KMS-11 (cell line): ENCODE measurements around the gene ZNF385B.

Source experiments
- H2AFZ ChIP-seq: fragments of 200-600 bp; sonication (generic); 2 replicates; pipeline ENCODE4 v1.6.1; 2016; ENCODE audit warnings: antibody characterized with exemption, mixed run types, low read depth
- H3K27ac ChIP-seq: fragments of 200-600 bp; sonication (generic); 2 replicates; pipeline ENCODE4 v1.6.1; 2016; ENCODE audit warnings: mild to moderate bottlenecking, mixed run types
- H3K27me3 ChIP-seq: fragments of 200-600 bp; sonication (generic); 2 replicates; pipeline ENCODE4 v1.6.1; 2017; ENCODE audit warnings: mild to moderate bottlenecking, low read depth, mixed run types, moderate library complexity; ENCODE audit not compliant: insufficient read depth
- H3K36me3 ChIP-seq: fragments of 200-600 bp; sonication (generic); 2 replicates; pipeline ENCODE4 v1.6.1; 2017; ENCODE audit warnings: mild to moderate bottlenecking, mixed run types; ENCODE audit not compliant: insufficient read depth
- H3K4me1 ChIP-seq: fragments of 200-600 bp; sonication (generic); 2 replicates; pipeline ENCODE4 v1.6.1; 2016; ENCODE audit warnings: mild to moderate bottlenecking, low read depth, mixed run types; ENCODE audit not compliant: poor library complexity, severe bottlenecking
- H3K4me2 ChIP-seq: fragments of 200-600 bp; sonication (generic); 2 replicates; pipeline ENCODE4 v1.7.0; 2016; ENCODE audit warnings: mild to moderate bottlenecking, mixed run types
- H3K4me3 ChIP-seq: fragments of 200-600 bp; sonication (generic); IDR thresholded peaks from 2 replicates; pipeline ENCODE4 v1.6.1; 2017; ENCODE audit warnings: low read depth, low read length, mixed read lengths; ENCODE audit not compliant: insufficient read depth
- H3K79me2 ChIP-seq: fragments of 200-600 bp; sonication (generic); 2 replicates; pipeline ENCODE4 v1.6.1; 2016; ENCODE audit warnings: low read depth, mixed run types; ENCODE audit not compliant: insufficient read depth
- H3K9ac ChIP-seq: fragments of 200-600 bp; sonication (generic); 2 replicates; pipeline ENCODE4 v1.6.1; 2016; ENCODE audit warnings: mild to moderate bottlenecking, mixed run types
- H4K20me1 ChIP-seq: fragments of 200-600 bp; sonication (generic); 2 replicates; pipeline ENCODE4 v1.6.1; 2016; ENCODE audit warnings: mild to moderate bottlenecking, mixed run types; ENCODE audit not compliant: insufficient read depth
- TF ChIP-seq, protein P1 (sequence below): fragments of 200-600 bp; sonication (generic); conservative IDR thresholded peaks from 2 replicates; pipeline ENCODE4 v1.6.1; 2017; ENCODE audit warnings: low read depth, mild to moderate bottlenecking, antibody characterized with exemption, low read length, moderate library complexity, mixed read lengths

Gene ZNF385B

DNA sequence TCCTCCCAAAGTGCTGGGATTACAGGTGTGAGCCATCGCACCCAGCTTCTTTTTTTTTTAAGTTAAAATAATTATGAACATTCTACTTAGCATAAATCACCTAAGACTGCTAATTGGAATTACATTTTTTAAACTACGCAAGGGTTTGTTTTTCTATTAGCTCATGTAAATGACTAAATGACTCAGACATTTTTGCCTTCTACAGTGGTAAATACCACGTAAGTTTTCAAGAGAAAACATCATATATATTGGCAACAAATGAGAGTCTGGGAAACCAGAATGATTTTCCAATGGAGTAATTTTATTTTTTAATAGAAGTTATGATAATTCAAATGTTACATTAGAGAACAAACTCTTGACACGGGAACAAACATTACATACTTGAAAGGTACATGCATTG lies 259.0 kb downstream of the ZNF385B start:
- H4K20me1 ChIP-seq = no peaks in the 10 kb centered on the region
- TF ChIP-seq, protein P1, sequence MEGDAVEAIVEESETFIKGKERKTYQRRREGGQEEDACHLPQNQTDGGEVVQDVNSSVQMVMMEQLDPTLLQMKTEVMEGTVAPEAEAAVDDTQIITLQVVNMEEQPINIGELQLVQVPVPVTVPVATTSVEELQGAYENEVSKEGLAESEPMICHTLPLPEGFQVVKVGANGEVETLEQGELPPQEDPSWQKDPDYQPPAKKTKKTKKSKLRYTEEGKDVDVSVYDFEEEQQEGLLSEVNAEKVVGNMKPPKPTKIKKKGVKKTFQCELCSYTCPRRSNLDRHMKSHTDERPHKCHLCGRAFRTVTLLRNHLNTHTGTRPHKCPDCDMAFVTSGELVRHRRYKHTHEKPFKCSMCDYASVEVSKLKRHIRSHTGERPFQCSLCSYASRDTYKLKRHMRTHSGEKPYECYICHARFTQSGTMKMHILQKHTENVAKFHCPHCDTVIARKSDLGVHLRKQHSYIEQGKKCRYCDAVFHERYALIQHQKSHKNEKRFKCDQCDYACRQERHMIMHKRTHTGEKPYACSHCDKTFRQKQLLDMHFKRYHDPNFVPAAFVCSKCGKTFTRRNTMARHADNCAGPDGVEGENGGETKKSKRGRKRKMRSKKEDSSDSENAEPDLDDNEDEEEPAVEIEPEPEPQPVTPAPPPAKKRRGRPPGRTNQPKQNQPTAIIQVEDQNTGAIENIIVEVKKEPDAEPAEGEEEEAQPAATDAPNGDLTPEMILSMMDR = no peak
- H3K27me3 ChIP-seq = no peaks in the 10 kb centered on the region
- H3K79me2 ChIP-seq = no peaks in the 10 kb centered on the region
- no peak overlapping the region for H3K9ac ChIP-seq
- H2AFZ ChIP-seq = no peak overlapping the region
- H3K4me3 ChIP-seq = no peak overlapping the region
- no peaks in the 10 kb centered on the region for H3K4me1 ChIP-seq
- H3K27ac ChIP-seq = no peak overlapping the region
- no peaks in the 10 kb centered on the region for H3K36me3 ChIP-seq
- no peak overlapping the region for H3K4me2 ChIP-seq

- H3K9ac ChIP-seq = no peak overlapping the region
- no peak overlapping the region for H3K4me3 ChIP-seq
- 0 out of 2 replicates have a peak overlapping the region, but pooled peaks have one; percentile 2 for H2AFZ ChIP-seq
- H3K4me1 ChIP-seq = peaks cover 8% of the 10 kb centered on the region
- peak overlapping the region; percentile 7; the same call in 1 of the 2 replicates for H3K27ac ChIP-seq
- no peak overlapping the region for H3K4me2 ChIP-seq
- no peaks in the 10 kb centered on the region for H4K20me1 ChIP-seq
- no peaks in the 10 kb centered on the region for H3K27me3 ChIP-seq
- TF ChIP-seq, protein P1 = no peak
- H3K79me2 ChIP-seq = no peaks in the 10 kb centered on the region
- no peaks in the 10 kb centered on the region for H3K36me3 ChIP-seq
These were observed 265.4 kb downstream of the ZNF385B start for GRCh38 chr2:179596018-179596417.

GRCh38 chr2:179595284-179595683 lies 266.1 kb downstream of the ZNF385B start:
- TF ChIP-seq, protein P1 = no peak
- no peaks in the 10 kb centered on the region for H3K79me2 ChIP-seq
- H3K4me3 ChIP-seq = no peak overlapping the region
- H3K27me3 ChIP-seq = no peaks in the 10 kb centered on the region
- no peaks in the 10 kb centered on the region for H4K20me1 ChIP-seq
- no peak overlapping the region for H2AFZ ChIP-seq
- no peak overlapping the region for H3K27ac ChIP-seq
- peaks cover 8% of the 10 kb centered on the region for H3K4me1 ChIP-seq
- no peak overlapping the region for H3K4me2 ChIP-seq
- H3K36me3 ChIP-seq = no peaks in the 10 kb centered on the region
- no peak overlapping the region for H3K9ac ChIP-seq

- H3K4me2 ChIP-seq = no peak overlapping the region
- no peak overlapping the region for H2AFZ ChIP-seq
- no peak overlapping the region for H3K9ac ChIP-seq
- no peak overlapping the region for H3K4me3 ChIP-seq
- no peaks in the 10 kb centered on the region for H3K27me3 ChIP-seq
- no peak overlapping the region for H3K27ac ChIP-seq
- peaks cover 8% of the 10 kb centered on the region for H3K4me1 ChIP-seq
- H3K36me3 ChIP-seq = no peaks in the 10 kb centered on the region
- no peaks in the 10 kb centered on the region for H3K79me2 ChIP-seq
- TF ChIP-seq, protein P1 = no peak
- H4K20me1 ChIP-seq = no peaks in the 10 kb centered on the region
These were observed 266.9 kb downstream of the ZNF385B start for GRCh38 chr2:179594268-179595112.
